Measurements from ENCODE around the gene PAXIP1.

PAXIP1 gene

DNA sequence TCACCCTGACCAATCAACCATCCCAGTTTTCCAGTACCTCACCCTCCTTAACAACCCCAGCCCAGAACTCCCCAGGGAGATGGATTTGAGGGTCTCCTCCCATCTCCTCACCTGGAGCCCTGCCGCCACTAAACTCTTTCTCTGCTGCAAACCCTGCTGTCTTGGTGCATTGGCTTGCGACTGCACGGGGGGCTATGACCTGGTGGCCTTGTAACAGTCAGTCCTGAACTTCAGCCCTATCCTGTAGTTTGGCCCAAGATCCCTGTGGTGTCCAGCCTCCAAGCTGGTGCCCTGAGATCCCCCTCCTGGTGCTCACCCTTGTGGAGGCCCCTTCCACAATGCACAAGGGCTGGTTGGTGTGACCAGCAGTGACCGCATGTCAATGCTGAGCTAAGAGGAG, 91.9 kb downstream of the PAXIP1 start:
- DNase-seq, result no peak

DNA sequence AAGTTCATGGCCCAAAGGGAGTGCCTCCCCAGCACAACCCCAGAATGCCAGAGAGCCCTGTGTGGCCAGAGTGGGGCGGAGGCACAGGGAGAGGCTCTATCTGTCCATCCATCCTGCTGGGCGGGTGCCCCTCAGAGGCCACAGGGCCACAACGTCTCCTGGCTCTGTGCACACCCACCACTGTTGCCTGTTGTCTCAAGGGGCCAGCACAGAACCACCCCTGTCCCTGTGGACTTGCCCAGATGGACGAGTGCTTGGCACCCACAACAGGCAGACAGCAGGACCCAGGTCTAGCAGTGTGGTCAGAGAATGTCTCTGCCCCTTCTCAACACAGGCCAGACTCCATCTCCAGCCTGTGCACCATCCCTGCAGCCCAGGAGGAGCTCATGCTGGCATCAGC, 92.8 kb downstream of the PAXIP1 start:
- DNase-seq, result no peak

DNA sequence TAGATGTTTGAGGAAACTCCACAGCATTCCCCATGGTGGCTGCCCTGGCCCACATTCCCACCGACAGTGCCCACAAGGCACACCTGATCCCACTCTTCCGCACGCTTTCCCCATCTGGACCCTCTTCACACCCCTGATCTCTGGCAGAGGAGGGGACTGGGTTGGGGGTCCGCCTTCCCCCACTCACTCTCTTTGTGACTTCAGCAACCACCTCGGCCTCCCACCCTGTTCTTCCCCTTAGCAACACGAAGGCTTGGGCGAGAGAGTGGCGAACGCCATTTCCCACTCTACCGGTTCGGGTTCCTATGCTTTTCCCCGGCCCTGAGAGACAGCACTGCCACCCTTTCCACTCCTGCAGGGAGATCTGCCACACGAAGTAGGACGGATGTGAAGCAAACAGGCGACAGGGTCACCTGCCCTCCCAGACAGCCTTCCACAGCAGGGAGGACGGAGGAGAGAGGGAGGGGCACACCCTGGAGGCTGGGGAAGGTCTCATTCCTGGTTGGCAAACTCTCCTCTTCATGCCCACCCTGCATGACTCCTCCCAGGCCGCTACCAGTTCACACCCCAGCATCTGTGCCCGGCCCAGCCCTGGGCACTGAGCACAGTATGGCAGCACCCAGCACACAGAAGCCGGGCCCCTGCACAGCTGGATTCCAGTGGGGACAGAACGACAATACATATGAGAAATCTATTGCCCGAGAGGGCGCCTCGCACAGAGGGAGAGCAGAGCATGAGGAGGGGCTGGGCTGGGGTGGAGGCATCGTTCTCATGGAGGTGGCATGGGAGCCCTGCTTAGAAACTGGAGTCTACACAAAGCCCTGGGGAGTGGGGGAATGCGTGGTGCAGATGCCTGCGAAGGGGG, 93.5 kb downstream of the PAXIP1 start:
- DNase-seq, result no peak

DNA sequence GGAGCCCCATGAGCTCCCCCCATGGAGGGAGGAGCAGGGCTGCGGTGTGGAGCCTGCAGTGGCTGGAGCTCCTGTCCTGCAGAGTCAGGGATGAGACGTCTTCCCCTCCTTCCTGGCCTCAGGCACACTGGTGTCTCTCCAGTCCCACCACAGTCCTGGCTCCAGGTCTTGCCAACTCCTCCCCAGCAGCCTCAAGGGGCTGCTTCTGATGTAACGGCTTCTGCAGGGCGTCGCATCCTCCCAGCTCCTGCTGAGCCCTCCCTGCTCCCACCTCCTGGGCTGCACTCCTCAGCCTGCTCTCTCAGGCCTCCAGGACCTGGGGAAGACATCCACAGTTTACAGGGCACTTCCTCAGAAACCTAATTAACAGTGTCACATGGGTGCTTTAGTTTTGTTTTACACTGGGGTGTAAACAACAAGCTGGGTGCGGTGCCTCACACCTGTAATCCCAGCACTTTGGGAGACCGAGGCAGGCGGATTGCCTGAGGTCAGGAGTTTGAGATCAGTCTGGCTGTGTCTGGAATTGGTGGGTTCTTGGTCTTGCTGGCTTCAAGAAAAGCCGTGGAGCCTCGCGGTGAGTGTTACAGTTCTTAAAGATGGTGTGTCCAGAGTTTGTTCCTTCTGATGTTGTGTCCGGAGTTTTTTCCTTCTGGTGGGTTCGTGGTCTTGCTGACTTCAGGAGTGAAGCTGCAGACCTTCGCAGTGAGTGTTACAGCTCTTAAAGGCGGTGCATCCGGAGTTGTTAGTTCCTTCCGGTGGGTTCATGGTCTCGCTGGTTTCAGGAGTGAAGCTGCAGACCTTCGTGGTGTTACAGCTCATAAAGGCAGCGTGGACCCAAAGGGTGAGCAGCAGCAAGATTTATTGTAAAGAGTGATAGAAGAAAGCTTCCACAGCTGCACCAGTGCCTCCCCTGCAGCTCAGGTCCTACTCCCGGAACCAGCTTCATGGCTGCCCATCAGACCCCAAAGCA, 95.0 kb downstream of the PAXIP1 start:
- no peak for DNase-seq

DNA sequence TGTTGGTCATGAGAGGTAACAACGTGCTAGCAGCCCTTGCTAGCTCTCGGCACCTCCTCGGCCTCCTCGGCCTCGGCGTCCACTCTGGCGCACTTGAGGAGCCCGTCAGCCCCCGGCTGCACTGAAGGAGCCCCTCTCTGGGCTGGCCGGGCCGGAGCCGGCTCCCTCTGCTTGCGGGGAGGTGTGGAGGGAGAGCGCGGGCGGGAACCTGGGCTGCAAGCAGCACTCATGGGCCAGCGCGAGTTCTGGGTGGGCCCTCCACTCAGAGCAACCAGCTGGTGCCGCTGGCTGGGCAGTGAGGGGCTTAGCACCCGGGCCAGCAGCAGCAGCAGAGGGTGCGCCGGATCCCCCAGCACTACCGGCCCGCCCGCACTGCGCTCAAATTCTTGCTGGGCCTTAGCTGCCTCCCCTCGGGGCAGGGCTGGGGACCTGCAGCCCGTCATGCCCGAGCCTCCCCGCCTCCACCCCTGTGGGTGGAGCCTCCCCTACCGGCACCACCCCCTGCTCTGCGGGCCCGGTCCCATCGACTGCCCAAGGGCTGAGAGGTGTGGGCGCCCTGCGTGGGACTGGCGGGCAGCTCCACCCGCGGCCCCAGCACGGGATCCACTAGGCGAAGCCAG, 96.1 kb downstream of the PAXIP1 start:
- no peak for DNase-seq

DNA sequence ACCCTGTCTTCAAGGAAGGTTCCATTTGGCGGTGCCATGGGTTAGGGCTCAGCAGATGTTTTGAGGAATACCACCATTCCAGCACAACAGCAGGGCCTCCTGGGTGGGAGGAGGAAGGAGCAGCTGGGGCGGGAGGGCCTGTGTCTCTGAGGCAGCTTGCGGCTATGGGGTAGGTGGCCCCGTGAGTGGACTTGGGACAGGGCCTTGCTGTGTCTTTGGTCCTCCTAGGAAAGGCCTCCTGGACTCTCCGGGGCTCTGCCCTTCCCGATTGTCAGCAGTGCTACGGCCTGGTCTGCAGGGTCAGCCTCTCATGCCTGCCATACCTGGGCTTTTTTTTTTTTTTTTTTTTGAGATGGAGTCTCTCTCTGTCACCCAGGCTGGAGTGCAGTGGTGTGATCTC, 96.7 kb downstream of the PAXIP1 start:
- DNase-seq, result no peak

DNA sequence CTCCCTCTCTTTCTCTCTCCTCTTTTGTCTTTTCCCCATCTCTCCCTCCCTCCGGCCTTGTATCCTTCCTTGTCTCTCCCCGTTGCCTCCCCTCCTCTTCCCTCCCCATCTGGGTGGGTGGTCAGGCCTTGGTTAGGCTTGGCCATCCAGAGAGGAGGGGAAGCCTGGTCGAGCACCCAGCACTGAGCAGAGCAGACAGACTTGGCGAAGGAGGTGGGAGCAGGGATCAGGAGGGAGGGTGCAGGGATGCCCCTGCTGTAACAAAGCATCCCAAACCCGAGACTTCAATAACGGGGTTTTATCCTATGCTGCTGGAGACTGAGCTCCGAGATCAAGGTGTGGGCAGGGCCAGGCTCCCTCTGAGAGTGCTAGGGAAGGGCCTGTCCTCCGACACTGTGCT, 97.3 kb downstream of the PAXIP1 start:
- DNase-seq, result no peak

DNA sequence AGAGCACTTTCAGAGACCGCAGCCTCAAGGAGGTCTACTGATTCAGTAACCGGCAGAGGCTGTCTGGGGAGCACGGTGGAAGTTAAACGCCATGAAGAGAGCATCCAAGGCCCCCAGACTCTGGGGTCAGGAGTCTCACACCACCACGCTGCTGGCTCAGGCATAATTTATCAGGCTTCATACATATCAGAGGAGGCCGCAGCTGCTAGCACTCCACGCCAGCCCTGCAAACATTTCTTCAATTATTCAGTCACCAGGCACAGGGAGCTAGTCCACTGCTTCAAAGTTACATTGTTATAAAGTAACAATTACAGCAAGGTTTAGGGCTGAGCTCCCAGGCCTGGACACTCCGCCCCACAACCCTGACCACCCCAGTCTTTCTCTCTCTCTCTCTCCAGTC, 97.8 kb downstream of the PAXIP1 start:
- no peak for DNase-seq

DNA sequence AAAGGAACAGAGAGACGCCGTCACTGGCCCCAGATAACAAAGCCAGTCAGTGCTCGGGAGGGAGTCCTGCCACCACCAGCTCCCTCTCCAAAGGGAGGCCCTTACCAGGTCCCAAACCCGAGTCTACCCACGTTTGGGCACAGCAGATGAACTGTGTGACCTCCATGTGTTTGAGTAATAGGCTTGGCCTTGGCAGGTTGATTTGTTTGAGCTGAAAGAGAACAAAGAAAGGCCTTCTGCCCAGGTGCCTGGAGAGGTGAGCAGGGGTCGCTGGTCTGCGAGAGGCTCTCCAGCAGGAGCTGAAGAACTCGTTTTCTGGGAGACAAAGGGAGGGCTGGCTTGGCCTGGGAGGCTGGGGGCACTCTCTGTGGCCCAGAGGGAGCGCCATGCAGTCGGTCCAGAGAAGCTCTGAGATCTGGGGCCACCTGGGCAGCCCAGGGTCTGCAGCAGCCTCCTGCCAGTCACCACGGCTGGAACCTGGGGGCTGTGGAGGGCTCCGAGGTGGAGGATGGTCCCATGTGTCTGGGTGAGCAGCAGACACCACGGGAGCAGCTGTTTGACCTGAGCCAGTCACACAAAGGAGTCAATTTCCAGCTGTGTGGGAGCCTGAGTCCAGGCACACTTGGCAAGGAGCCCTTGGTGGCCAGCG, 99.7 kb downstream of the PAXIP1 start:
- no peak for DNase-seq

DNA sequence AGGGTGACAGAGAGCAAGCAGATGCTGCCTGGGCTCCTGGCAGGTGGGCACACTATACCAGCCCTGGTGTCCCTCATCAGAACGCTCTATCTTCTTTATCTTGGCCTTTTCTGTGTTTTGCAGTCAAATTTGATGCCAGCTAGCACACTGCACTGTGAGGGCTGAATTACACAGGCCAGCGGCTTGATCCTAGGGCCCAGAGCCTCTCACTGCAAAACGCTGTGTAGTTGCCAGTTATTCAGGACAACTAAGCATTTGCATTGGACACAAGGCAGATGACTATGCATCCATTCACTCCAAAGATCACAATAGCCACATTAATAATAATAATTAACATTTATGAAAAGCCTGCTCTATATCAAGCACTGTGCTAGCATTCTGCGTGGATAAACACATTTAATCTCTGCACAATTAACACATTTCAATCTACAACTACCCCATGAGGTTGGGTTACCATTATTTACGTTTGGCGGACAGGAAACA, 100.3 kb downstream of the PAXIP1 start:
- DNase-seq, result peak; percentile 19 to 58

DNA sequence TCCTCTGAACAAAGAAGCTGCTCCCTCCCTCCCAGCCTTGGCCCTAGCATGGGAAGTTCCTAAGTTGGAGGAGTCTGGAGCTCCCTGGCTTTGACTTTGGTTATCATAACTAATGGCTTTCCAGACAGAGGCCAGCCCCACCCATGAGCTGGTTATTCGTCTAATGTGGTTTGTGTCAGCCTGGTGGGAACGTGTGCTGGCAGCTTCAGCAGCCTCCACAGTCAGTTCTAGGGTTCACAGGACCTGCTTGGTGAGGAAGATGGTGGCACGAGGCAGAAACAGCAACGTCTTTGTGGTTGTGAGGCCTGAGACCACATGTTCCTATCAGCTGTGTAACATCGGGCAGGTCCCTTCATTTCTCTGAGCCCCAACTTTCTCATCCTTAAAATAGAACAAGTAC, 103.1 kb downstream of the PAXIP1 start:
- DNase-seq, result no peak

DNA sequence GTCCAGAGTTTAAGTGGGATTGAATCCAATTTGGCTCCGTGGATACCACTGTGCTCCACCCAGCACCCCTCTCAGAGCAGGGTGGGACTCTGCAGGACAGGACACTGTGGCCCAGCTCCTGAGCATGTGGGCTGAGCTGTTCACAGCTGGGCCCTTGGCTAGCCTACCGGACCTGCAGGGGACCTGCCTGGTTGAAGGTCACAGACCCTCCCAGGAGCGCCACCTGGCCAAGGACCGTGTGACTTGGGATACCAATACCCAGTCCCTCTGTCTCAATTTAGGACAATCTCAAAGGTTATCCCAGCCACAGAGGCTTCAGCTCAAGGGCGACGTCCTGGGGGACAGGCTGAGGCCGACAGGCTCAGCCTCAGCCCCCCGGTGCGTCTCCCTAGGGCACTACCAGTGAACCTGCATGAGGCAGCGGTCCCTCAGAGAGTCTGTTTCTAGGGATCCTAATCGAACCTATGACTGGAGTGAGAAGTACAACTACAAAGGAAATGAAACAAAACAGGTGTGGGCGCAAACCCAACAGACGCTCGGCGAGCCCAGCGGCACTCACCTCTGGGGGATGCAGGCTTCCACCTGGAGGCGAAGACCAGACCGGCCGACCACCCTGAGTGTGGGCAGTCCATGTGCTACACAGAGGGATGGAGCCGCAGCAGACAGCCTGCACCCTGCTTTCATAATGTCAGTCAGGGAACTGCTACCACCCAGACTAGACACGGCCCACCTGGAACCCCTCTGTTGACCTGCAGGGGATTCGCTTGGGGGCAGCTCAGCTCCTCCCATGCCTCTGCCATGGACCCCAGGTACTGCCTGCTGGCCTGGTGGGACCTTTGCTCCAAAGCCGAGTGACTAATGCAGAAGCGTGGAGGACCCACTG, 103.7 kb downstream of the PAXIP1 start:
- DNase-seq, result no peak

DNA sequence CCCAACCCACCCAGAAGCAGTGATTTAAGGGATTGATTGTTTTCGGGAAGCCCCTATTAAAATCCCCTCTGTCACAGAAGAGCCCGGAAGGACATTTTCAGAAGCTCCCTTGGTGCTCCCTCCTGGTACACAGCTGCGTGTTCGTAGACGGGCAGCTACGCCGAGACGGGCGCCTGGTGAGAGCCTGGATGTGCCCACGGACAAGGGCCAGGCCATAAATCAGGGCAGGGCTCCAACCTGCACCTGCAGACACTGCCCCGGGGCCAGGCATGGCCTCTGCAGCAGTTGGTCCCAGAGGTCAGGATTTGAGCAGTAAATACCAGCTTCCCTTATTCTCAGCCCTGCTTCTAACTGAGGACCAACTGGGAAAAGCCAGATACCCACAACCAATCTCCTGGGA, 106.8 kb downstream of the PAXIP1 start:
- DNase-seq, result no peak
